HepG2 (cell line): ENCODE results near the gene CEL. TPM values are rescaled to one million over a fixed set of nuclear protein-coding genes. Genes with fewer than 3 reads are reported as not detected.

ENCODE experiments used
- ATAC-seq: fragments of 200-7000 bp; cut with Tn5 transposase; 3 replicates; pipeline ENCODE4 v1.9.1; 2020; ENCODE audit warnings: mild to moderate bottlenecking, moderate library complexity
- BruUV-seq: library from RNA; stranded (reverse); fragments of 400-500 nt; replicated peaks from 2 replicates; lab custom pipeline; 2021; lab: Mats Ljungman, UMichigan
- CTCF ChIA-PET: fragments of 300-600 bp; formaldehyde crosslinking; extraction: SDS; loops from one replicate; lab custom pipeline; 2021; ENCODE audit warnings: low total read pairs, inconsistent platforms, low intra/inter-chr PET ratio; lab: Yijun Ruan, JAX
- POLR2A ChIA-PET: fragments of 350-600 bp; sonication (Branson Sonifier 250); formaldehyde crosslinking; loops from one replicate; lab custom pipeline; 2020; ENCODE audit warnings: antibody characterized with exemption, inconsistent platforms; lab: Yijun Ruan, JAX
- DNase-seq: peaks from one replicate; pipeline ENCODE4 v3.0.0-alpha.2; 2015; ENCODE audit warnings: low spot score
- FAIRE-seq: peaks from 3 replicates; lab custom pipeline; 2011; peaks lifted over from hg19 to GRCh38; lab: Jason Lieb, UNC
- H2AFZ ChIP-seq: one replicate; pipeline ENCODE4 v1.6.1; 2011; ENCODE audit warnings: low read length, inconsistent platforms
- H3K27ac ChIP-seq: fragments of 300-600 bp; 3 replicates; pipeline ENCODE4 v1.8.0; 2011; ENCODE audit warnings: mixed run types, mild to moderate bottlenecking, mixed read lengths, low read length, inconsistent platforms; ENCODE audit not compliant: insufficient read depth; ENCODE audit errors: extremely low read length
- H3K27me3 ChIP-seq, 2 experiments: fragments of 200-600 bp in 1 of 2; 2 replicates in 1 of 2; 3 replicates in 1 of 2; pipeline versions ENCODE4 v1.6.0 to v1.8.0; 2011; ENCODE audit warnings: low read length in 2 of 2, mild to moderate bottlenecking in 2 of 2, moderate library complexity in 2 of 2, inconsistent platforms in 1 of 2; ENCODE audit not compliant: insufficient read depth in 2 of 2, control insufficient read depth in 1 of 2
- H3K36me3 ChIP-seq, 2 experiments: fragments of 200-600 bp in 1 of 2; replicated peaks in 1 of 2; 2 replicates in 1 of 2; 3 replicates in 1 of 2; pipeline versions ENCODE4 v1.5.1 to v1.8.0; 2011; ENCODE audit warnings: low read length in 2 of 2, inconsistent platforms in 1 of 2; ENCODE audit not compliant: insufficient read depth in 2 of 2, control insufficient read depth in 1 of 2
- H3K4me1 ChIP-seq: 2 replicates; pipeline ENCODE4 v1.5.1; 2012; ENCODE audit warnings: low read length, inconsistent platforms; ENCODE audit not compliant: insufficient read depth
- H3K4me2 ChIP-seq: 2 replicates; pipeline ENCODE4 v1.6.0; 2011; ENCODE audit warnings: low read depth, low read length, inconsistent platforms
- H3K4me3 ChIP-seq, 3 experiments: fragments of 200-600 bp in 1 of 3; sonication (generic), shearing (Covaris generic) in 1 of 3; replicated peaks in 1 of 3; 2 replicates each; pipeline ENCODE4 v1.5.1; 2011 to 2016; ENCODE audit warnings: low read length in 3 of 3, inconsistent platforms in 2 of 3, low read depth in 2 of 3, mild to moderate bottlenecking in 2 of 3, control low read depth in 1 of 3, mixed read lengths in 1 of 3; ENCODE audit not compliant: insufficient read depth in 1 of 3
- H3K79me2 ChIP-seq: one replicate; pipeline ENCODE4 v1.6.1; 2011; ENCODE audit warnings: low read length, inconsistent platforms; ENCODE audit not compliant: insufficient read depth
- H3K9ac ChIP-seq: 2 replicates; pipeline ENCODE4 v1.6.0; 2011; ENCODE audit warnings: mild to moderate bottlenecking, low read depth, low read length, inconsistent platforms; ENCODE audit not compliant: insufficient read depth
- H3K9me3 ChIP-seq: 2 replicates; pipeline ENCODE4 v1.5.1; 2012; ENCODE audit warnings: mild to moderate bottlenecking, low read length
- H4K20me1 ChIP-seq: 2 replicates; pipeline ENCODE4 v1.6.0; 2011; ENCODE audit warnings: inconsistent platforms, mild to moderate bottlenecking, low read length, moderate library complexity; ENCODE audit not compliant: insufficient read depth
- ATF7 ChIP-seq, 2 experiments: fragments of 450-650 bp in 1 of 2; sonication (generic) in 1 of 2; formaldehyde crosslinking in 1 of 2; IDR thresholded peaks; 2 replicates each; pipeline versions ENCODE4 v1.4.0 to v1.6.1; 2016 to 2020; ENCODE audit warnings: antibody characterized with exemption in 1 of 2, mild to moderate bottlenecking in 1 of 2, missing genetic modification reagents in 1 of 2
- GATAD1 ChIP-seq: IDR thresholded peaks from 2 replicates; pipeline ENCODE4 v1.6.1; 2016; ENCODE audit warnings: missing genetic modification reagents, missing compliant biosample characterization
- HNRNPL ChIP-seq: fragments of 200-400 bp; formaldehyde crosslinking; IDR thresholded peaks from 2 replicates; pipeline ENCODE4 v1.6.1; 2017; ENCODE audit warnings: mild to moderate bottlenecking, low read depth, low read length
- HOXA9 ChIP-seq: sonication (generic); formaldehyde crosslinking; IDR thresholded peaks from 2 replicates; pipeline ENCODE4 v1.8.1; 2022; ENCODE audit warnings: missing genetic modification reagents, mild to moderate bottlenecking, moderate library complexity, borderline replicate concordance
- NCOA1 ChIP-seq: sonication (generic); formaldehyde crosslinking; IDR thresholded peaks from 2 replicates; pipeline ENCODE4 v1.9.0; 2021; ENCODE audit warnings: missing genetic modification reagents
- ZBTB21 ChIP-seq: sonication (generic); formaldehyde crosslinking; IDR thresholded peaks from 2 replicates; pipeline ENCODE4 v1.4.0; 2020; ENCODE audit warnings: missing genetic modification reagents
- WGBS: methylation state at CpG from one replicate; pipeline ENCODE4 v1.1.6; 2017; ENCODE audit warnings: low lambda C conversion rate; 5-methylcytosine and 5-hydroxymethylcytosine counted together
- in situ Hi-C: cut with HindIII; loops from 2 replicates; pipeline ENCODE4 v1.10.0; 2017; ENCODE audit warnings: low pct_unique_long_range_greater_than_20kb; ENCODE audit not compliant: extremely low pct_ligation_motif_present
- intact Hi-C: fragments of 100-400 bp; cut with micrococcal nuclease; formaldehyde crosslinking; loops from one replicate; pipeline ENCODE4 v1.10.0; 2022; ENCODE audit not compliant: unreplicated experiment
- polyA plus RNA-seq, 8 experiments: library from polyadenylated mRNA; depleted of rRNA in 3 of 8; stranded (reverse) in 7 of 8; unstranded in 1 of 8; fragments of >200 nt; fragmentation: Illumina TruSeq in 4 of 8; extraction: Trizol in 4 of 8; gene quantifications; 2 replicates each; pipeline versions ENCODE4 v1.2.1 to v1.2.3, GENCODE V29; 2011 to 2016; ENCODE audit warnings: low read depth in 4 of 8, missing spikeins in 1 of 8, mixed read lengths in 1 of 8; ENCODE audit not compliant: insufficient read depth in 1 of 8
- total RNA-seq, 5 experiments: library from RNA; depleted of rRNA; stranded (reverse); fragments of >200 nt; fragmentation: Illumina TruSeq; extraction: Trizol; gene quantifications; 2 replicates each; pipeline ENCODE4 v1.2.3, GENCODE V29; 2016; ENCODE audit warnings: low read depth in 1 of 5
- TF ChIP-seq, protein P1 (sequence below): sonication (generic); formaldehyde crosslinking; IDR thresholded peaks from 2 replicates; pipeline ENCODE4 v1.4.0; 2020; ENCODE audit warnings: missing genetic modification reagents
- TF ChIP-seq, protein P2 (sequence below): sonication (generic); formaldehyde crosslinking; conservative IDR thresholded peaks from 2 replicates; pipeline ENCODE4 v1.8.0; 2022; ENCODE audit warnings: missing genetic modification reagents
- TF ChIP-seq, protein P3 (sequence below): sonication (generic); formaldehyde crosslinking; IDR thresholded peaks from 2 replicates; pipeline ENCODE4 v1.4.0; 2020; ENCODE audit warnings: mild to moderate bottlenecking, missing genetic modification reagents, borderline replicate concordance
- TF ChIP-seq, protein P4 (sequence below): sonication (generic); formaldehyde crosslinking; IDR thresholded peaks from 2 replicates; pipeline ENCODE4 v1.8.1; 2023; ENCODE audit warnings: missing genetic modification reagents, inconsistent platforms, borderline replicate concordance

The CEL gene
- total and polyA plus RNA-seq, 2 of the 13 experiments (the other 11 are each of a cell fraction or from before 2014, with no cell fraction given) = 0.63 to 1.5 TPM

DNA sequence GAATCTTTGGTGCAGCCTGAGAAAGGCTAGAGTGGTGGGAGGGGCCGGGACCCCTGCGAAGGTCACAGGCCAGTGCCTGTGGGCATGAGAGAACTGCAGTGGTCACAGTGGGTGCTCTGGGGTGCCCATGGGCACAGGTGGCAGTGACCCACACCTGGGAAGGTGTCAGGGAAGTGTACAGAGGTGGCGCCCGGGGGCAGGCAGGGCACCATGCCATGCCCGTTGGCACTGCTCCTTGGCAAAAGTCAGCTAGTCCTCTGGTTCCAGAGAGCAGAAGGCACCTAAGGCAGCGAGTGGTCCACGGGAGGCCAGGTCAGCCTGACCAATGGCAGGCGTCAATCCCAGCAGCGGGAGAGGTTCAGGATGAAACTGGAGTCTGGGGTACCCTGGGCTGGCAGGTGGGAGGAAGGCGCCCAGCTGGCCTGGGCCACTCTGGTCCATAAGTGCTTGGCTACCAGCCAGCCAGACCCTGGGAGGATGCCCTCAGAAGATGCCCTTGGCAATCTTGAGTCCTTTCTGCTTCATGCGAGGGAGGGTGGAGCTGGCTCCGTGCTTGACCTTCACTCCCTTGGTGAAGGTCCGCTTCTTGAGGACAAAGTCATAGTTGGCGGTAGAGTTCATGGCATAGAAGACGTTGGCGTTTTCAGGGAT is 36.4 kb downstream of the CEL start:
- WGBS = 89% methylated on average over 13 of the region's 16 CpGs
- no peak for FAIRE-seq
- H3K27me3 ChIP-seq = no peaks in the 10 kb centered on the region
- H2AFZ ChIP-seq = no peak overlapping the region
- no peak overlapping the region for H3K27ac ChIP-seq
- POLR2A ChIA-PET = interaction anchor here (1.5 kb wide), 1 partner anchor 67 kb away, joined by 3 read pairs; the partner anchor contains the start of gene GTF3C5
- TF ChIP-seq NCOA1 = no peak
- TF ChIP-seq GATAD1 = no peak
- TF ChIP-seq, protein P1, sequence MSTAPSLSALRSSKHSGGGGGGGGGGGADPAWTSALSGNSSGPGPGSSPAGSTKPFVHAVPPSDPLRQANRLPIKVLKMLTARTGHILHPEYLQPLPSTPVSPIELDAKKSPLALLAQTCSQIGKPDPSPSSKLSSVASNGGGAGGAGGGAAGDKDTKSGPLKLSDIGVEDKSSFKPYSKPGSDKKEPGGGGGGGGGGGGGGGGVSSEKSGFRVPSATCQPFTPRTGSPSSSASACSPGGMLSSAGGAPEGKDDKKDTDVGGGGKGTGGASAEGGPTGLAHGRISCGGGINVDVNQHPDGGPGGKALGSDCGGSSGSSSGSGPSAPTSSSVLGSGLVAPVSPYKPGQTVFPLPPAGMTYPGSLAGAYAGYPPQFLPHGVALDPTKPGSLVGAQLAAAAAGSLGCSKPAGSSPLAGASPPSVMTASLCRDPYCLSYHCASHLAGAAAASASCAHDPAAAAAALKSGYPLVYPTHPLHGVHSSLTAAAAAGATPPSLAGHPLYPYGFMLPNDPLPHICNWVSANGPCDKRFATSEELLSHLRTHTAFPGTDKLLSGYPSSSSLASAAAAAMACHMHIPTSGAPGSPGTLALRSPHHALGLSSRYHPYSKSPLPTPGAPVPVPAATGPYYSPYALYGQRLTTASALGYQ (CRISPR knock-in tag) = no peak
- TF ChIP-seq HNRNPL = peak; percentile 80
- no peak overlapping the region for H3K9ac ChIP-seq
- no peak for DNase-seq
- no peak overlapping the region for H3K4me3 ChIP-seq
- H3K36me3 ChIP-seq = peaks cover 21 to 46% of the 10 kb centered on the region in 2 experiments; a peak in 4 of 5 replicates
- in situ Hi-C loops (no loop called here), intact Hi-C loops (no loop called here)
- no peak for ATAC-seq
- no peaks in the 10 kb centered on the region for H4K20me1 ChIP-seq
- no TSS peak for BruUV-seq
- H3K4me2 ChIP-seq = no peak overlapping the region
- H3K79me2 ChIP-seq = no peaks in the 10 kb centered on the region
- CTCF ChIA-PET = no interaction called here
- H3K4me1 ChIP-seq = no peaks in the 10 kb centered on the region
- no peaks in the 10 kb centered on the region for H3K9me3 ChIP-seq

DNA sequence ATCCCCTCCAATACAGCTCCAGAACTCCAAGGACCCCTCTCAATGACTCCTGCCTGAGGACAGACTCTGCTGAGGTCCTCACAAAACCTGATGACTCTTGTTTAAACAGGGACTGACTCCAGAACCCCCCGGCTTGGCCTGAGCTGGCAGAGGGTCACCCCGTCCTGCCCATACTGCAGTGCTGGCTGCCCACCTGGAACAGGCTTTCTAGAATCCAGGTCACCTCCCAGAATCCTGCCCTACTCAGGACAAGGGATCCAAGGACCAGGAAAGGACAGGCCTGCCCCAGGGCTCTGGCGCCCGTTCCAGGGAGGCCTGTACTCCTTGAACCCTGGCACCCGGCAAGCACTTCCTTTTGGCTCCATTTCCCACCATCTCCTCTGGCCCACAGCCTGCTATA is 37.1 kb downstream of the CEL start:
- intact Hi-C loops = no loop called here
- Histone ChIP-seq H3K4me1 (no peaks in the 10 kb centered on the region), H3K79me2 (no peaks in the 10 kb centered on the region), H3K27me3 (no peaks in the 10 kb centered on the region), H3K9me3 (no peaks in the 10 kb centered on the region), H3K27ac (no peak overlapping the region), H2AFZ (no peak overlapping the region), H3K9ac (no peak overlapping the region), H4K20me1 (peaks cover 4% of the 10 kb centered on the region; the same call in 1 of the 2 replicates), H3K4me3 (no peak overlapping the region), H3K36me3 (peaks cover 23 to 51% of the 10 kb centered on the region in 2 experiments; a peak in 4 of 5 replicates), H3K4me2 (no peak overlapping the region)
- POLR2A ChIA-PET = no interaction called here
- FAIRE-seq (no peak), ATAC-seq (no peak), DNase-seq (no peak)
- BruUV-seq = no TSS peak
- CTCF ChIA-PET = no interaction called here
- in situ Hi-C loops = no loop called here
- WGBS = 100% methylated on average over 1 of the region's 5 CpGs
- TF ChIP-seq ATF7 (IDR thresholded peaks at IDR 0.05) (no peak), ATF7 (CRISPR knock-in tag; IDR thresholded peaks at IDR 0.05) (no peak), HOXA9 (no peak), ZBTB21 (no peak)
- TF ChIP-seq, protein P2, sequence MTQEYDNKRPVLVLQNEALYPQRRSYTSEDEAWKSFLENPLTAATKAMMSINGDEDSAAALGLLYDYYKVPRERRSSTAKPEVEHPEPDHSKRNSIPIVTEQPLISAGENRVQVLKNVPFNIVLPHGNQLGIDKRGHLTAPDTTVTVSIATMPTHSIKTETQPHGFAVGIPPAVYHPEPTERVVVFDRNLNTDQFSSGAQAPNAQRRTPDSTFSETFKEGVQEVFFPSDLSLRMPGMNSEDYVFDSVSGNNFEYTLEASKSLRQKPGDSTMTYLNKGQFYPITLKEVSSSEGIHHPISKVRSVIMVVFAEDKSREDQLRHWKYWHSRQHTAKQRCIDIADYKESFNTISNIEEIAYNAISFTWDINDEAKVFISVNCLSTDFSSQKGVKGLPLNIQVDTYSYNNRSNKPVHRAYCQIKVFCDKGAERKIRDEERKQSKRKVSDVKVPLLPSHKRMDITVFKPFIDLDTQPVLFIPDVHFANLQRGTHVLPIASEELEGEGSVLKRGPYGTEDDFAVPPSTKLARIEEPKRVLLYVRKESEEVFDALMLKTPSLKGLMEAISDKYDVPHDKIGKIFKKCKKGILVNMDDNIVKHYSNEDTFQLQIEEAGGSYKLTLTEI (CRISPR knock-in tag) = no peak
- TF ChIP-seq, protein P3, sequence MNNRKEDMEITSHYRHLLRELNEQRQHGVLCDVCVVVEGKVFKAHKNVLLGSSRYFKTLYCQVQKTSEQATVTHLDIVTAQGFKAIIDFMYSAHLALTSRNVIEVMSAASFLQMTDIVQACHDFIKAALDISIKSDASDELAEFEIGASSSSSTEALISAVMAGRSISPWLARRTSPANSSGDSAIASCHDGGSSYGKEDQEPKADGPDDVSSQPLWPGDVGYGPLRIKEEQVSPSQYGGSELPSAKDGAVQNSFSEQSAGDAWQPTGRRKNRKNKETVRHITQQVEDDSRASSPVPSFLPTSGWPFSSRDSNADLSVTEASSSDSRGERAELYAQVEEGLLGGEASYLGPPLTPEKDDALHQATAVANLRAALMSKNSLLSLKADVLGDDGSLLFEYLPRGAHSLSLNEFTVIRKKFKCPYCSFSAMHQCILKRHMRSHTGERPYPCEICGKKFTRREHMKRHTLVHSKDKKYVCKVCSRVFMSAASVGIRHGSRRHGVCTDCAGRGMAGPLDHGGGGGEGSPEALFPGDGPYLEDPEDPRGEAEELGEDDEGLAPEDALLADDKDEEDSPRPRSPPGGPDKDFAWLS (CRISPR knock-in tag) = no peak
- TF ChIP-seq, protein P4, sequence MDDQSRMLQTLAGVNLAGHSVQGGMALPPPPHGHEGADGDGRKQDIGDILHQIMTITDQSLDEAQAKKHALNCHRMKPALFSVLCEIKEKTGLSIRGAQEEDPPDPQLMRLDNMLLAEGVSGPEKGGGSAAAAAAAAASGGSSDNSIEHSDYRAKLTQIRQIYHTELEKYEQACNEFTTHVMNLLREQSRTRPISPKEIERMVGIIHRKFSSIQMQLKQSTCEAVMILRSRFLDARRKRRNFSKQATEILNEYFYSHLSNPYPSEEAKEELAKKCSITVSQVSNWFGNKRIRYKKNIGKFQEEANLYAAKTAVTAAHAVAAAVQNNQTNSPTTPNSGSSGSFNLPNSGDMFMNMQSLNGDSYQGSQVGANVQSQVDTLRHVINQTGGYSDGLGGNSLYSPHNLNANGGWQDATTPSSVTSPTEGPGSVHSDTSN (CRISPR knock-in tag) = no peak
